Measurements from ENCODE around the gene BMP2K. TPM values are rescaled to one million over a fixed set of nuclear protein-coding genes. Genes with fewer than 3 reads are reported as not detected.

The BMP2K gene
- total and polyA plus RNA-seq, 2 experiments from 2014 or later: 27.3 to 96.5 TPM

DNA sequence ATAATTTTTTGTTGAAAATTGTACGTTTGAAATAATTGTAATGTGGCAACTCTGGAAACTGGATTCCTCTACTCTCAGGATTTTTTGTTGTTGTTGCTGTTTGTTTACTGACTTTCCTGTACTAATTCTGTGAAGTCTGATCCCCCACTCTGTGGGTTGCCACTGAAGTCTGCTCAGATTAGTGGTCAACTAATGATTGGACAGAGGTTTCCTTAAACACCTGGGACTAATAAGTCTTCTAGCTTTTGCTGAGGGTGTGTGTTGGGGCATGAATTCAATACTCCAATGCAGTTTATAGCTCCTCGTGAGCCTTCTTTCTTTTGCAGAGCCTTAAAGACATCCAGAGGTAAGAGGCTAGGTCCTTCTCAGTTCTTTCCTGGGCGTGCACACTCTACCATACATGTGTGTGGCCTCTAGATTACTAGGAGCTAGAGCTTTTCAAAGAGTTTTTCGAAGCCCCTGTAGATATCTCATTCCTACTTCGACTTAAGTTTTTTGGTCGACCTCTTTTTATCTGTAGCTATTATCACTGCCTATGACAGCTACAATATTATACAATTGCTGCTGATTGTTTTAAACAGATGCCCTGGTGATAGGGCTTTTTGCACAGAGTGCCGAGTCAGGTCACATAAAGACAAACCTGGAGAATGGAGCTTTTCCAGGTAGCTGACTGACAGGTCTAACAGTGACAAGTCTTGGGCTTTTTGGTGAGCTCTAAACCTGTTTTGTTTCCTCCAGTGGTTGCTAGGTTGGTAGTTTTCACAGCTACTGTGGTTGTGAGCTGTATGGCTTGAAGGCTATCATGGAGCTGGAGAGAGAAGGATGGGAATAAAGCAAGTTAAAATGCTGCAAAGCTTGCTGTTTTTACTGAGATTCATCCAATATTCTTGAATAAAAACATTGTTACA, 34.0 kb downstream of the BMP2K start:
- H3K27ac ChIP-seq: no peak overlapping the region
- 61% methylated on average over 7 of the region's 7 CpGs for WGBS (ENCODE audit: low lambda C conversion rate, missing lambda C conversion rate)
- peaks cover 99% of the 10 kb centered on the region for H3K79me2 ChIP-seq
- peaks cover 16% of the 10 kb centered on the region for H3K4me1 ChIP-seq (ENCODE audit: insufficient read depth)
- H3K36me3 ChIP-seq (replicated peaks; ENCODE audit: insufficient read depth, low read depth): no peaks in the 10 kb centered on the region
- peak overlapping the region; percentile 37 for H3K4me2 ChIP-seq
- no peak overlapping the region for H3K4me3 ChIP-seq
- H4K20me1 ChIP-seq (ENCODE audit: insufficient read depth, poor library complexity, severe bottlenecking): peaks cover 39% of the 10 kb centered on the region
- no peak for TF ChIP-seq EZH2 (IDR thresholded peaks at IDR 0.05; ENCODE audit: borderline replicate concordance)
- TF ChIP-seq, protein P1, sequence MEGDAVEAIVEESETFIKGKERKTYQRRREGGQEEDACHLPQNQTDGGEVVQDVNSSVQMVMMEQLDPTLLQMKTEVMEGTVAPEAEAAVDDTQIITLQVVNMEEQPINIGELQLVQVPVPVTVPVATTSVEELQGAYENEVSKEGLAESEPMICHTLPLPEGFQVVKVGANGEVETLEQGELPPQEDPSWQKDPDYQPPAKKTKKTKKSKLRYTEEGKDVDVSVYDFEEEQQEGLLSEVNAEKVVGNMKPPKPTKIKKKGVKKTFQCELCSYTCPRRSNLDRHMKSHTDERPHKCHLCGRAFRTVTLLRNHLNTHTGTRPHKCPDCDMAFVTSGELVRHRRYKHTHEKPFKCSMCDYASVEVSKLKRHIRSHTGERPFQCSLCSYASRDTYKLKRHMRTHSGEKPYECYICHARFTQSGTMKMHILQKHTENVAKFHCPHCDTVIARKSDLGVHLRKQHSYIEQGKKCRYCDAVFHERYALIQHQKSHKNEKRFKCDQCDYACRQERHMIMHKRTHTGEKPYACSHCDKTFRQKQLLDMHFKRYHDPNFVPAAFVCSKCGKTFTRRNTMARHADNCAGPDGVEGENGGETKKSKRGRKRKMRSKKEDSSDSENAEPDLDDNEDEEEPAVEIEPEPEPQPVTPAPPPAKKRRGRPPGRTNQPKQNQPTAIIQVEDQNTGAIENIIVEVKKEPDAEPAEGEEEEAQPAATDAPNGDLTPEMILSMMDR (IDR thresholded peaks at IDR 0.05; ENCODE audit: poor library complexity): no peak
- TF ChIP-seq EZH2phosphoT487 (IDR thresholded peaks at IDR 0.05; ENCODE audit: low read depth, severe bottlenecking, unreplicated experiment): no peak
- peak; percentile 7 for DNase-seq (ENCODE audit: low spot score)
- peaks cover 8% of the 10 kb centered on the region for H3K9me3 ChIP-seq (ENCODE audit: low read depth)
- H3K9me2 ChIP-seq (replicated peaks; ENCODE audit: insufficient read depth): no peaks in the 10 kb centered on the region
- no peaks in the 10 kb centered on the region for H3K27me3 ChIP-seq
- no peak overlapping the region for H2AFZ ChIP-seq

DNA sequence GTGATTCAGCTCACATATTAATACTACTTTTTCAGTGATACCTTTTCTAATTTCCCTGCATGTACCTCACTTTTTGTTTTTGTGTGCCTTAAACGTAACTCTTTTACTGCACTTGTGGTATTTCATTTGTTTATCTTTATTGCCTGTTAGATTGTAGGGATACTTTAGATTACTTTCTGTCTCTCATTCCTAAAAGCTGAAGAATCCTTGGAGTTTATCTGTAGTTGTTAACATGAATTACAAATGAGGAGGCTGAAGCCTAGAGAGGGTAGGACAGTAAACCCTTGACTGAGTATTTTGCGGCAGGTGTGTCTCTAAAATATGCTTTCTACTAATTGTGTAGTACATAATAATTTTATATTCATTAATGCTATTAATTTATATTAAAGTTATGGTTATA, 34.9 kb downstream of the BMP2K start:
- no peaks in the 10 kb centered on the region for H3K9me2 ChIP-seq (replicated peaks; ENCODE audit: insufficient read depth)
- H3K36me3 ChIP-seq (replicated peaks; ENCODE audit: insufficient read depth, low read depth): no peaks in the 10 kb centered on the region
- H4K20me1 ChIP-seq (ENCODE audit: insufficient read depth, poor library complexity, severe bottlenecking): peaks cover 39% of the 10 kb centered on the region
- no peak overlapping the region for H2AFZ ChIP-seq
- peak overlapping the region; percentile 37 for H3K4me2 ChIP-seq
- H3K27ac ChIP-seq: no peak overlapping the region
- H3K4me1 ChIP-seq (ENCODE audit: insufficient read depth): peaks cover 16% of the 10 kb centered on the region
- peaks cover 8% of the 10 kb centered on the region for H3K9me3 ChIP-seq (ENCODE audit: low read depth)
- peaks cover 99% of the 10 kb centered on the region for H3K79me2 ChIP-seq
- no peak overlapping the region for H3K4me3 ChIP-seq
- DNase-seq (ENCODE audit: low spot score): no peak
- WGBS (ENCODE audit: low lambda C conversion rate, missing lambda C conversion rate): 33% methylated on average over 2 of the region's 2 CpGs
- TF ChIP-seq EZH2 (IDR thresholded peaks at IDR 0.05; ENCODE audit: borderline replicate concordance): no peak
- TF ChIP-seq, protein P1 (IDR thresholded peaks at IDR 0.05; ENCODE audit: poor library complexity): no peak
- no peak for TF ChIP-seq EZH2phosphoT487 (IDR thresholded peaks at IDR 0.05; ENCODE audit: low read depth, severe bottlenecking, unreplicated experiment)
- H3K27me3 ChIP-seq: no peaks in the 10 kb centered on the region

DNA sequence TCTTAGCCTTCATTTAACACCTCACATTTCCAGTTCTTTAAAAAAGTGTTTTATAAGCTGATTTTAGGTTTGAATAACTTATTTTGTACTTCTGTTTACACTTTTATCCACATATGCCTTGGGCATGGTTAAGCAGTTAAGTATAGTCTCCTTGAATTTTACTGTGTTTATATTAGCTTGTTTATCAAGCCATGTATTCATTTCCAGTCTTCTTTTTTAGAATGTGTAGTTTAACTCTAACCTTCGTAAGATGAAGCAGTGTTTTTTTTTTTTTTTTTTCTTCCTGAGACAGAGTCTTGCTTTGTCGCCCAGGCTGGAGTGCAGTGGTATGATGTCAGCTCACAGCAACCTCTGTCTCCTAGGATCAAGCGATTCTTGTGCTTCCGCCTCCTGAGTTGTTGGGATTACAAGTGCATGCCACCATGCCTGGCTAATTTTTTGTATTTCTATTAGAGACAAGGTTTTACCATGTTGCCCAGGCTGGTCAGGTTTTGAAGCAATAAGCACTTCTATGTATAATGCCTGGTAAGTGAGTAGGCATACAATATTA, 42.5 kb downstream of the BMP2K start:
- Histone ChIP-seq H3K4me2 (no peak overlapping the region), H3K27me3 (no peaks in the 10 kb centered on the region), H3K9me3 (ENCODE audit: low read depth) (no peaks in the 10 kb centered on the region), H2AFZ (no peak overlapping the region), H3K79me2 (peaks cover 99% of the 10 kb centered on the region), H3K27ac (no peak overlapping the region), H3K4me3 (no peak overlapping the region), H3K9me2 (replicated peaks; ENCODE audit: insufficient read depth) (no peaks in the 10 kb centered on the region), H3K36me3 (replicated peaks; ENCODE audit: insufficient read depth, low read depth) (no peaks in the 10 kb centered on the region), H3K4me1 (ENCODE audit: insufficient read depth) (no peaks in the 10 kb centered on the region), H4K20me1 (ENCODE audit: insufficient read depth, poor library complexity, severe bottlenecking) (peaks cover 29% of the 10 kb centered on the region)
- 82% methylated on average over 4 of the region's 4 CpGs for WGBS (ENCODE audit: low lambda C conversion rate, missing lambda C conversion rate)
- no peak for DNase-seq (ENCODE audit: low spot score)
- TF ChIP-seq EZH2 (IDR thresholded peaks at IDR 0.05; ENCODE audit: borderline replicate concordance) (no peak), EZH2phosphoT487 (IDR thresholded peaks at IDR 0.05; ENCODE audit: low read depth, severe bottlenecking, unreplicated experiment) (no peak)
- TF ChIP-seq, protein P1 (IDR thresholded peaks at IDR 0.05; ENCODE audit: poor library complexity): no peak
